SK-N-SH (cell line): ENCODE measurements around the gene FAM227B. TPM values are rescaled to one million over a fixed set of nuclear protein-coding genes. Genes with fewer than 3 reads are reported as not detected.

ENCODE experiments used
- CTCF ChIA-PET: fragments of 300-600, 350-600 bp; formaldehyde crosslinking; extraction: SDS; loops from one replicate; lab custom pipeline; 2021; lab: Yijun Ruan, JAX
- POLR2A ChIA-PET: fragments of 350-600 bp; sonication (Branson Sonifier 250); formaldehyde crosslinking; extraction: SDS; loops from one replicate; lab custom pipeline; 2020; ENCODE audit warnings: antibody characterized with exemption, inconsistent platforms; lab: Yijun Ruan, JAX
- DNase-seq: peaks from one replicate; pipeline ENCODE4 v3.0.0; 2012
- H2AFZ ChIP-seq: fragments of 200-600 bp; sonication (generic); 2 replicates; pipeline ENCODE4 v1.8.1; 2016; ENCODE audit warnings: antibody characterized with exemption, mild to moderate bottlenecking, low read depth
- H3F3A ChIP-seq: fragments of 200-600 bp; sonication (generic); replicated peaks from 2 replicates; pipeline ENCODE3; 2016; ENCODE audit warnings: antibody characterized with exemption, mild to moderate bottlenecking; ENCODE audit not compliant: insufficient read depth
- H3K27ac ChIP-seq, 2 experiments: fragments of 200-500 bp in 1 of 2; fragments of 200-600 bp in 1 of 2; sonication (Bioruptor generic) in 1 of 2; sonication (generic), shearing (Covaris generic) in 1 of 2; 2 replicates each; pipeline versions ENCODE4 v1.5.1 to v1.6.1; 2014 to 2016; ENCODE audit warnings: low read depth in 2 of 2, inconsistent platforms in 1 of 2, low read length in 1 of 2, mild to moderate bottlenecking in 1 of 2, mixed read lengths in 1 of 2
- H3K27me3 ChIP-seq: fragments of 200-600 bp; sonication (generic), shearing (Covaris generic); 2 replicates; pipeline ENCODE4 v1.6.1; 2016; ENCODE audit warnings: mixed run types; ENCODE audit not compliant: insufficient read depth
- H3K36me3 ChIP-seq, 2 experiments: fragments of 200-500 bp in 1 of 2; fragments of 200-600 bp in 1 of 2; sonication (Bioruptor generic) in 1 of 2; sonication (generic) in 1 of 2; replicated peaks in 1 of 2; 2 replicates each; pipeline versions ENCODE3 to v1.5.1; 2014 to 2016; ENCODE audit warnings: low read length in 1 of 2, mild to moderate bottlenecking in 1 of 2; ENCODE audit not compliant: insufficient read depth in 2 of 2, control insufficient read depth in 1 of 2
- H3K4me1 ChIP-seq, 2 experiments: fragments of 200-500 bp in 1 of 2; fragments of 200-600 bp in 1 of 2; sonication (Bioruptor generic) in 1 of 2; sonication (generic), shearing (Covaris generic) in 1 of 2; 2 replicates each; pipeline versions ENCODE4 v1.5.1 to v1.6.1; 2014 to 2016; ENCODE audit warnings: low read depth in 1 of 2, low read length in 1 of 2, mixed run types in 1 of 2; ENCODE audit not compliant: insufficient read depth in 2 of 2, control insufficient read depth in 1 of 2
- H3K4me2 ChIP-seq: fragments of 200-600 bp; sonication (generic), shearing (Covaris generic); 2 replicates; pipeline ENCODE4 v1.6.1; 2017; ENCODE audit warnings: mixed run types
- H3K4me3 ChIP-seq, 2 experiments: fragments of 200-500 bp in 1 of 2; fragments of 200-600 bp in 1 of 2; sonication (Bioruptor generic) in 1 of 2; sonication (generic), shearing (Covaris generic) in 1 of 2; 2 replicates each; pipeline versions ENCODE4 v1.5.1 to v1.8.1; 2014 to 2016; ENCODE audit warnings: low read depth in 2 of 2, inconsistent platforms in 1 of 2, low read length in 1 of 2, mild to moderate bottlenecking in 1 of 2, mixed read lengths in 1 of 2, moderate library complexity in 1 of 2
- H3K79me2 ChIP-seq: fragments of 200-600 bp; sonication (generic); 2 replicates; pipeline ENCODE4 v1.8.1; 2017; ENCODE audit warnings: mild to moderate bottlenecking; ENCODE audit not compliant: insufficient read depth
- H3K9ac ChIP-seq: fragments of 200-600 bp; sonication (generic); 2 replicates; pipeline ENCODE4 v1.6.1; 2017; ENCODE audit warnings: mixed run types
- H3K9me2 ChIP-seq: fragments of 200-600 bp; sonication (generic); 2 replicates; pipeline ENCODE4 v1.6.1; 2017; ENCODE audit warnings: mixed run types
- H3K9me3 ChIP-seq: fragments of 200-600 bp; sonication (generic); 2 replicates; pipeline ENCODE4 v1.6.1; 2017; ENCODE audit warnings: mixed run types, mild to moderate bottlenecking, moderate library complexity
- H4K20me1 ChIP-seq: fragments of 200-600 bp; sonication (generic); 2 replicates; pipeline ENCODE4 v1.6.1; 2017; ENCODE audit warnings: mild to moderate bottlenecking, mixed run types; ENCODE audit not compliant: insufficient read depth
- CHD2 ChIP-seq: fragments of 150-350 bp; IDR thresholded peaks from 2 replicates; pipeline ENCODE4 v1.6.1; 2018; ENCODE audit warnings: low read length; ENCODE audit not compliant: partially characterized antibody
- ELF1 ChIP-seq: IDR thresholded peaks from 2 replicates; pipeline ENCODE4 v1.4.0; 2012
- EZH2phosphoT487 ChIP-seq: fragments of 200-600 bp; sonication (generic); IDR thresholded peaks from 2 replicates; pipeline ENCODE4 v1.6.1; 2017; ENCODE audit warnings: low read depth, mixed run types, mild to moderate bottlenecking, antibody characterized with exemption, moderate library complexity, borderline replicate concordance
- FOXJ3 ChIP-seq: sonication (generic); formaldehyde crosslinking; IDR thresholded peaks from 2 replicates; pipeline ENCODE4 v1.5.1; 2020; ENCODE audit warnings: mild to moderate bottlenecking, missing genetic modification reagents
- GABPA ChIP-seq: IDR thresholded peaks from 2 replicates; pipeline ENCODE4 v1.4.0; 2012; ENCODE audit warnings: low read depth, mild to moderate bottlenecking
- GATA2 ChIP-seq: sonication (generic); formaldehyde crosslinking; IDR thresholded peaks from 2 replicates; pipeline ENCODE4 v1.5.0; 2020; ENCODE audit warnings: mild to moderate bottlenecking, missing genetic modification reagents
- JUND ChIP-seq: IDR thresholded peaks from 2 replicates; pipeline ENCODE4 v1.4.0; 2012
- MXI1 ChIP-seq: IDR thresholded peaks from 2 replicates; pipeline ENCODE4 v1.6.1; 2012; ENCODE audit warnings: mild to moderate bottlenecking, low read depth, low read length, improper control_type of control experiment
- NFIC ChIP-seq: IDR thresholded peaks from 2 replicates; pipeline ENCODE4 v1.4.0; 2012; ENCODE audit warnings: borderline replicate concordance
- POLR2AphosphoS5 ChIP-seq: IDR thresholded peaks from 2 replicates; pipeline ENCODE4 v1.6.1; 2012; ENCODE audit warnings: low read depth, low read length
- RAD21 ChIP-seq: IDR thresholded peaks from 2 replicates; pipeline ENCODE4 v1.6.1; 2012; ENCODE audit warnings: mild to moderate bottlenecking, low read length
- RCOR1 ChIP-seq: fragments of 150-350 bp; IDR thresholded peaks from 2 replicates; pipeline ENCODE4 v1.6.1; 2017; ENCODE audit warnings: antibody characterized with exemption, low read length
- TAF1 ChIP-seq: IDR thresholded peaks from 2 replicates; pipeline ENCODE4 v1.6.1; 2012; ENCODE audit warnings: low read depth, mild to moderate bottlenecking, low read length, moderate library complexity, borderline replicate concordance
- TCF12 ChIP-seq: IDR thresholded peaks from 2 replicates; pipeline ENCODE4 v1.4.0; 2012
- TEAD4 ChIP-seq: IDR thresholded peaks from 2 replicates; pipeline ENCODE4 v1.4.0; 2012; ENCODE audit warnings: mild to moderate bottlenecking, borderline replicate concordance; ENCODE audit not compliant: insufficient read depth
- USF1 ChIP-seq: IDR thresholded peaks from 2 replicates; pipeline ENCODE4 v1.4.0; 2012; ENCODE audit warnings: low read depth, borderline replicate concordance
- ZBTB33 ChIP-seq: IDR thresholded peaks from 2 replicates; pipeline ENCODE4 v1.4.0; 2012; ENCODE audit warnings: low read depth, borderline replicate concordance
- polyA plus RNA-seq, 3 experiments: library from polyadenylated mRNA; depleted of rRNA; stranded (reverse); fragments of >200 nt; gene quantifications; 2 replicates each; pipeline ENCODE4 v1.2.3, GENCODE V29; 2012
- TF ChIP-seq, protein P1 (sequence below): fragments of 150-350 bp; IDR thresholded peaks from 2 replicates; pipeline ENCODE4 v1.6.1; 2016; ENCODE audit warnings: mild to moderate bottlenecking, low read depth, low read length

The FAM227B gene
- polyA plus RNA-seq, 1 of the 3 experiments (the other 2 are of a cell fraction) = 4.4 TPM

- CTCF ChIA-PET = interaction anchor here (1.4 kb wide), 1 partner anchor 52 kb away, joined by 3 read pairs; no protein-coding TSS in a partner anchor
- Histone ChIP-seq H3K9ac (no peak overlapping the region), H3K27ac (no peak overlapping the region), H3K79me2 (no peaks in the 10 kb centered on the region), H3K9me3 (no peaks in the 10 kb centered on the region)
- POLR2A ChIA-PET = no interaction called here
- TF ChIP-seq EZH2phosphoT487 = no peak
- no peak for TF ChIP-seq TAF1
- TF ChIP-seq, protein P1, sequence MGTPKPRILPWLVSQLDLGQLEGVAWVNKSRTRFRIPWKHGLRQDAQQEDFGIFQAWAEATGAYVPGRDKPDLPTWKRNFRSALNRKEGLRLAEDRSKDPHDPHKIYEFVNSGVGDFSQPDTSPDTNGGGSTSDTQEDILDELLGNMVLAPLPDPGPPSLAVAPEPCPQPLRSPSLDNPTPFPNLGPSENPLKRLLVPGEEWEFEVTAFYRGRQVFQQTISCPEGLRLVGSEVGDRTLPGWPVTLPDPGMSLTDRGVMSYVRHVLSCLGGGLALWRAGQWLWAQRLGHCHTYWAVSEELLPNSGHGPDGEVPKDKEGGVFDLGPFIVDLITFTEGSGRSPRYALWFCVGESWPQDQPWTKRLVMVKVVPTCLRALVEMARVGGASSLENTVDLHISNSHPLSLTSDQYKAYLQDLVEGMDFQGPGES = no peak
- TF ChIP-seq NFIC = no peak
- no peak for TF ChIP-seq GABPA
- TF ChIP-seq TEAD4 = no peak
- no peak for TF ChIP-seq ELF1
- no peak for TF ChIP-seq JUND
- no peak for TF ChIP-seq TCF12
- TF ChIP-seq FOXJ3 (CRISPR knock-in tag) = no peak
- TF ChIP-seq GATA2 (CRISPR knock-in tag) = no peak
- TF ChIP-seq CHD2 = no peak
- no peak for TF ChIP-seq MXI1
- no peak for TF ChIP-seq RAD21
- no peak for TF ChIP-seq ZBTB33
- no peak for TF ChIP-seq POLR2AphosphoS5
- no peak for TF ChIP-seq RCOR1
- no peak for TF ChIP-seq USF1
- TF ChIP-seq, all 33 proteins: peak for 0
- H3F3A ChIP-seq = peaks cover 2% of the 10 kb centered on the region
- H4K20me1 ChIP-seq = no peaks in the 10 kb centered on the region
- no peak overlapping the region for H2AFZ ChIP-seq
- no peaks in the 10 kb centered on the region for H3K27me3 ChIP-seq
- no peak overlapping the region for H3K4me3 ChIP-seq
- peaks cover under 1 to 4% of the 10 kb centered on the region in 2 experiments for H3K36me3 ChIP-seq
- no peak overlapping the region for H3K4me2 ChIP-seq
- peaks cover 0 to 19% of the 10 kb centered on the region in 2 experiments; a peak in 2 of 4 replicates for H3K4me1 ChIP-seq
- no peak for DNase-seq
- H3K9me2 ChIP-seq = no peaks in the 10 kb centered on the region
Measured at GRCh38 chr15:49287481-49287880, 333.1 kb downstream of the FAM227B start.
